ENCODE data around the gene LRTM2.
A peak's percentile ranks its signal among the peaks of the same experiment; 100 is the strongest.

Gene LRTM2

GRCh38 chr12:1830981-1831963, 10.9 kb downstream of the LRTM2 start:
- DNase-seq = peak in 1 of 5 donors; percentile 10

GRCh38 chr12:1832801-1833595, 12.6 kb downstream of the LRTM2 start:
- DNase-seq = no peak

- no peak for DNase-seq
Measured at GRCh38 chr12:1833596-1834028, 13.2 kb downstream of the LRTM2 start.

- no peak for DNase-seq
Measured at GRCh38 chr12:1834186-1834925, 14.0 kb downstream of the LRTM2 start.

GRCh38 chr12:1835211-1836131, 15.1 kb downstream of the LRTM2 start:
- DNase-seq = no peak

- DNase-seq = no peak
Measured at GRCh38 chr12:1836241-1836803, 16.0 kb downstream of the LRTM2 start.

GRCh38 chr12:1836854-1837421, 16.6 kb downstream of the LRTM2 start:
- no peak for DNase-seq

GRCh38 chr12:1837541-1838204, 17.3 kb downstream of the LRTM2 start:
- DNase-seq = no peak

- DNase-seq = no peak
Measured at GRCh38 chr12:1838205-1838993, 18.0 kb downstream of the LRTM2 start.

GRCh38 chr12:1838994-1839365, 18.6 kb downstream of the LRTM2 start:
- DNase-seq = no peak

GRCh38 chr12:1839464-1839863, 19.1 kb downstream of the LRTM2 start:
- DNase-seq = no peak

GRCh38 chr12:1839956-1840951, 19.9 kb downstream of the LRTM2 start:
- DNase-seq = no peak

GRCh38 chr12:1840981-1841425, 20.6 kb downstream of the LRTM2 start:
- DNase-seq = no peak

GRCh38 chr12:1841586-1842182, 21.3 kb downstream of the LRTM2 start:
- no peak for DNase-seq

- no peak for DNase-seq
Measured at GRCh38 chr12:1842183-1842904, 22.0 kb downstream of the LRTM2 start.

- no peak for DNase-seq
Measured at GRCh38 chr12:1842905-1843640, 22.7 kb downstream of the LRTM2 start.
